GM12865 (cell line): ENCODE results near the gene SLC9A9.

Source experiments
- DNase-seq: peaks from one replicate; pipeline ENCODE4 v3.0.0; 2010; ENCODE audit warnings: low read depth
- H3K4me3 ChIP-seq: 2 replicates; pipeline ENCODE4 v1.5.1; 2011; ENCODE audit warnings: mild to moderate bottlenecking, low read depth, low read length, control low read depth
- CTCF ChIP-seq: IDR thresholded peaks from 2 replicates; pipeline ENCODE4 v1.5.1; 2011; ENCODE audit warnings: low read length, control low read depth, low read depth, inconsistent platforms; ENCODE audit not compliant: insufficient read depth; ENCODE audit errors: missing control alignments

The SLC9A9 gene

GRCh38 chr3:143536817-143537535 is 311.3 kb downstream of the SLC9A9 start:
- H3K4me3 ChIP-seq: no peak overlapping the region
- TF ChIP-seq CTCF: no peak

GRCh38 chr3:143535994-143536784 is 312.1 kb downstream of the SLC9A9 start:
- no peak overlapping the region for H3K4me3 ChIP-seq
- TF ChIP-seq CTCF: no peak
- DNase-seq: peak; percentile 80

More at GRCh38 chr3:143536817-143537535, 311.3 kb downstream of the SLC9A9 start:
- DNase-seq: peak; percentile 38

GRCh38 chr3:143533391-143533790 is 314.9 kb downstream of the SLC9A9 start:
- no peak for TF ChIP-seq CTCF
- DNase-seq: no peak
- H3K4me3 ChIP-seq: no peak overlapping the region

GRCh38 chr3:143532091-143532490 is 316.2 kb downstream of the SLC9A9 start:
- DNase-seq: no peak
- no peak overlapping the region for H3K4me3 ChIP-seq
- no peak for TF ChIP-seq CTCF

- TF ChIP-seq CTCF: no peak
- H3K4me3 ChIP-seq: no peak overlapping the region
- DNase-seq: no peak
These were observed 317.2 kb downstream of the SLC9A9 start for GRCh38 chr3:143531101-143531500.

- DNase-seq: no peak
- no peak for TF ChIP-seq CTCF
- no peak overlapping the region for H3K4me3 ChIP-seq
These were observed 318.5 kb downstream of the SLC9A9 start for GRCh38 chr3:143529798-143530197.
